GM21528 (cell line): ENCODE results near the gene NEGR1.

Experiments
- ATAC-seq: cut with Tn5 transposase; IDR thresholded peaks from one replicate; pipeline ENCODE4 v1.9.1; 2021; ENCODE audit warnings: mild to moderate bottlenecking, moderate library complexity; ENCODE audit not compliant: unreplicated experiment, low FRiP score

NEGR1 gene

GRCh38 chr1:71882226-71882625 is 400.1 kb downstream of the NEGR1 start:
- ATAC-seq, result no peak

- no peak for ATAC-seq
Observed at GRCh38 chr1:71881611-71882010, 400.7 kb downstream of the NEGR1 start.

- ATAC-seq, result no peak
Observed at GRCh38 chr1:71869326-71869725, 413.0 kb downstream of the NEGR1 start.

GRCh38 chr1:71862756-71863155 is 419.6 kb downstream of the NEGR1 start:
- no peak for ATAC-seq

GRCh38 chr1:71861022-71861421 is 421.3 kb downstream of the NEGR1 start:
- ATAC-seq, result no peak

- no peak for ATAC-seq
Observed at GRCh38 chr1:71859806-71860205, 422.5 kb downstream of the NEGR1 start.

- ATAC-seq, result no peak
Observed at GRCh38 chr1:71857862-71858261, 424.5 kb downstream of the NEGR1 start.

- no peak for ATAC-seq
Observed at GRCh38 chr1:71853360-71853759, 429.0 kb downstream of the NEGR1 start.

- no peak for ATAC-seq
Observed at GRCh38 chr1:71850936-71851335, 431.4 kb downstream of the NEGR1 start.

GRCh38 chr1:71850515-71850914 is 431.8 kb downstream of the NEGR1 start:
- ATAC-seq, result no peak

- no peak for ATAC-seq
Observed at GRCh38 chr1:71843012-71843411, 439.3 kb downstream of the NEGR1 start.

GRCh38 chr1:71839876-71840275 is 442.5 kb downstream of the NEGR1 start:
- no peak for ATAC-seq

- ATAC-seq, result no peak
Observed at GRCh38 chr1:71836904-71837303, 445.4 kb downstream of the NEGR1 start.

- no peak for ATAC-seq
Observed at GRCh38 chr1:71835442-71835813, 446.9 kb downstream of the NEGR1 start.

- no peak for ATAC-seq
Observed at GRCh38 chr1:71834601-71835441, 447.5 kb downstream of the NEGR1 start.

GRCh38 chr1:71831646-71832045 is 450.7 kb downstream of the NEGR1 start:
- no peak for ATAC-seq

- no peak for ATAC-seq
Observed at GRCh38 chr1:71829346-71829745, 453.0 kb downstream of the NEGR1 start.

GRCh38 chr1:71828431-71829012 is 453.8 kb downstream of the NEGR1 start:
- ATAC-seq, result no peak

- ATAC-seq, result no peak
Observed at GRCh38 chr1:71823708-71824305, 458.5 kb downstream of the NEGR1 start.

- no peak for ATAC-seq
Observed at GRCh38 chr1:71817028-71817427, 465.3 kb downstream of the NEGR1 start.

- no peak for ATAC-seq
Observed at GRCh38 chr1:71809085-71809484, 473.3 kb downstream of the NEGR1 start.

GRCh38 chr1:71804140-71804539 is 478.2 kb downstream of the NEGR1 start:
- ATAC-seq, result no peak
